Activated gamma-delta T cell (primary cell): Measurements from ENCODE around the gene DCXR.

Experiments
- DNase-seq: peaks from one replicate; lab custom pipeline; 2025; lab: John Stamatoyannopoulos, UW

The DCXR gene

GRCh38 chr17:81998691-81999438, 38.6 kb downstream of the DCXR start:
- no peak for DNase-seq

DNA sequence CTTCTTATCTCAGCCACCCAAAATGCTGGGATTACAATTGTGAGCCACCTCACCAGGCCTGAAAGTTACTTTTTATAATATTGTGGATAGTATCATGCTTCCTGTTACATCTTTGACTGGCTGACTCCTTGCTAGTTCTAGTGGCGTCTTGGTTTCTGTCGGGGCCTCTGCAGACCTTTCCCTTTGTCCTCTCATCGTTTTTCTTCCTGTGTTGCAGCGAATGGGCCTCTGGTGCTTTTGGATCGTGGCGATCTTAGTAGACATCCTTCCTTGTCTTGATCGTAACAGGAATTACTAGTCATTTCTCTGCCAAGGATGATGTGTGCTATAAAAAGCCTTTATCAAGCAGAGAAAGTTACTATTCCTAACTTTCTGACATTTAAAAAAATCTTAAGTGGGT, 39.3 kb downstream of the DCXR start:
- no peak for DNase-seq

DNA sequence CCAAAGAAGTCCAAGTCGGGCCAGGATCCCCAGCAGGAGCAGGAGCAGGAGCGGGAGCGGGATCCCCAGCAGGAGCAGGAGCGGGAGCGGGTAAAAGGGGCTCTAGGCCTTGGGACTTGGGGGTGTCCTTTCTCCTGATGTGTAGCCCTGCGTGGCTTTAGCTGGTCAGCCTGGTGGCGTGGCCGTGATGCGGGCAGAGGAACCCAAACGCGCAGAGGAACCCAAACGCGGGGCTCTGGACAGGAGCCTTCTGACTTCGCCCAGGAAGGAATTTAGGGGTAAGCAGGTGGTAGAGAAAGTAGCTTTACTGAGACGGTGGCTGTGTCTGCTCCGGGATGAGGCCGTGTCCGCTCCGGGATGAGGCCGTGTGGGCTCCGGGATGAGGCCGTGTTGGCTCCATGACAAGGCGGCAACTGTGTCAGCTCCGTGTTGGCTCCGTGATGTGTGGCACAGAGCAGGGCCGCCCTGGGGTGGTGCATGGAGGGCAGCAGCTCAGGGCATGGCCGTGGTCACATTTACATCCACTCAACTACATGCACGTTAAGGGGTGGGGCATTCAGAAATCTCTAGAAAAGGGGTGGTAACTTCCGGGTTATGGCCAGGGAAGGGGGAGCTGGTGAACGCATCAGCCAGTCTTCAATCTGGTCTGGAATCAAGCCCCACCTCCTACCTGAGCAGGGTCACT, 40.6 kb downstream of the DCXR start:
- DNase-seq: no peak

DNA sequence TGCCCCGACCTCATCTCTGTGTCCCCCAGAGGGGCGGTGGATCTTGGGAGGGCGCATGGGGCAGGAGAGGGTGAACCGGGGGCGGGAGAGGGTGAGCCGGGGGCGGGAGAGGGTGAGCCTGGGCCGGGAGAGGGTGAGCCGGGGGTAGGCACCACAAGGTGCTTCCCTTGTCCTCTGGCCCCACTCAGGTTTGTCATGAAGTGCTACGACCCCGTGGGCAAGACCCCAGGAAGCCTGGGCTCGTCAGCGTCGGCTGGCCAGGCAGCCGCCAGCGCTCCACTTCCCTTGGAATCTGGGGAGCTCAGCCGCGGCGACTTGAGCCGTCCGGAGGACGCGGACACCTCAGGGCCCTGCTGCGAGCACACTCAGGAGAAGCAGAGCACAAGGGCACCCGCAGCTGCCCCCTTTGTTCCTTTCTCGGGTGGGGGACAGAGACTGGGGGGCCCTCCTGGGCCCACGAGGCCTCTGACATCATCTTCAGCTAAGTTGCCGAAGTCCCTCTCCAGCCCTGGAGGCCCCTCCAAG, 41.2 kb downstream of the DCXR start:
- no peak for DNase-seq

DNA sequence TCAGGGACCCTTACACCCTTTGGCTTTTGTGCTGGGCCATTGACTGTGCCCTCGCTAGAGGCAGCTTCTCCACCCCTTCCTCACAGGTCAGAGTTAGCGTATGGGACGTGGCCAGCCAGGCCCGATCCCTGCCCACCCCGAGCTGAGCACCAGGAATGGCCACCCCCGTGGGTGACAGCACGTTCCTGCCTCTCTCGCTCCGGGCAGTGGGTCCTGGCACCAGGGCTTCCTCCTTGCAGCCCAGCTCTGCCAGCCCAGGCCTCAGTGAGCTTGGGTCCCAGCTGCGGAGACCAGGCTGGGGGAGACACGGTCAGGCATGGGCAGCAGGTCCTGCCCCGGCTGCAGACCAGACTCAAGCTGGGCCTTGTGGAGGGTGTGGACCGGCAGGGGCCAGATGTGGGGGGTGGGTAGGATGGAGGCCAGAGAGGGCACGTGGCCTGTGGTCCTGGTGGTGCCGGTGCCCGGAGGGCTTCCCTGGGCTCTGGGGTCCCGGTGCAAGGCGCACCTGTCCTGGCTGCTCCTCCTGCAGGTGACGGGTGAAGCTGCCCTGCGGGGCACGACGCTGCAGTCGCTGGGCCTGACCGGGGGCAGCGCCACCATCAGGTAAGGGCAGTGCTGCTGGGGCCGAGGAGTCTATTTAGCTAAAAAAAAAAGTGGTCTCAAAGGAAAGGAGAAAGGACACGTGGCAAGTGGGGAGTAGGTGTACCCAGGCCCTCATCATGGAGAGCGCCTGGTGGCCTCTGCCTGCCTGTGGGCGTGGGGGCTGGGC, 41.9 kb downstream of the DCXR start:
- DNase-seq: no peak

DNA sequence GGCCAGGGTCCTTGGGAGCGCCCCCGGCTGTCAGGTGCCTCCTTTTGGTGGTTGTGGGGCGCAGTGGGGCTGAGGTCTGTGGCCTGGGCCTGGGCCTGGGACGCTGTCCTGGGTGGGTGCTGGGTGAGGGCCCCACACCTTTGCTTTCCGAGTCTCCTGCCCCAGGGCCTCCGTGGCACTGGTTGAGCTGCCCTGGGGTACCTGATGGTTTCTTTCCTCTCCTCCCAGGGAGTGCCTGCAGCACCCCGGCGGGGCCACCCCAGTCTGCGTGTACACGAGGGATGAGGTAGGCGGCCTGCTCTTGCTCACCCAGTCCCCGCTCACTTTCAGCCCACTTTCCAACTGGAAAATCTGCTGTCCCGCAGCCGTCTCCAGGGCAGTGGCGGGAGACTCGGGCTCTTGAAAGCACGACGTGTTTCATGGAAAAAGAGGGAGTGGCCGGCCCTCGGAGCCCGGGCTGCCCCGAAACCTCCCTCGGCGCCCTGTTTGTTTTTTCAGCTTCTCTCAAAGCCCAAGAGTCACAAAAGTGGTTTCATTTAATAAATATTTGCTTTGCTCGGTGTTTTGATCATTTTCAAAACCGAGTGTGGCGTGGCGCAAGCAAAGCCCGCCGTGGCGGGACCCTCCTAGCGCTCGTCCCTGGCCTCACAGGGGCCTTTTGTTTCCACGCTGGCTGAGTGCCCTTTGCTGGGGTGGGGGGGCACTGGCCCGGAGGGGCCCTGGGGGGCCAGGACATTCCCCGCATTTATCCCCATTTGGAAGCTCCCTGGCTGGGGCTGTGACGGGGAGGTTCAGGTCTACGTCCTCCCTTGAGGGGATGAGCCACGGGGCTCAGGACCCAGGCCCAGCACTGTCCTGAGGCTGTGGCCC, 42.7 kb downstream of the DCXR start:
- DNase-seq: no peak

- no peak for DNase-seq
Measured at GRCh38 chr17:81993729-81994592, 43.5 kb downstream of the DCXR start.

GRCh38 chr17:81992306-81993102, 45.0 kb downstream of the DCXR start:
- no peak for DNase-seq

- DNase-seq: no peak
Measured at GRCh38 chr17:81991684-81992305, 45.7 kb downstream of the DCXR start.

- DNase-seq: no peak
Measured at GRCh38 chr17:81990836-81991683, 46.4 kb downstream of the DCXR start.

- DNase-seq: no peak
Measured at GRCh38 chr17:81987161-81987770, 50.2 kb downstream of the DCXR start.

- no peak for DNase-seq
Measured at GRCh38 chr17:81986606-81987005, 50.9 kb downstream of the DCXR start.
